ENCODE data around the gene SPPL3.

Gene SPPL3

GRCh38 chr12:120719496-120720233 is 184.5 kb downstream of the SPPL3 start:
- DNase-seq = no peak

GRCh38 chr12:120719072-120719471 is 185.1 kb downstream of the SPPL3 start:
- no peak for DNase-seq

GRCh38 chr12:120718055-120718454 is 186.1 kb downstream of the SPPL3 start:
- DNase-seq = no peak

- DNase-seq = peak; percentile 29 to 64 (median 42)
These were observed 190.2 kb downstream of the SPPL3 start for GRCh38 chr12:120713861-120714482.

- no peak for DNase-seq
These were observed 191.5 kb downstream of the SPPL3 start for GRCh38 chr12:120712610-120713009.

Data from activated CD4-positive, CD25-positive, alpha-beta regulatory T cell (primary cell).